Neural cell (in vitro differentiated cells): ENCODE results near the gene ZMYND11. TPM values are rescaled to one million over a fixed set of nuclear protein-coding genes. Genes with fewer than 3 reads are reported as not detected.

Experiments used
- H2AFZ ChIP-seq: fragments of 200-600, 300-800 bp; sonication (generic), shearing (Covaris generic); 2 replicates; pipeline ENCODE4 v1.6.0; 2014; ENCODE audit warnings: low read depth, mild to moderate bottlenecking, antibody characterized with exemption, low read length, moderate library complexity
- H3F3A ChIP-seq: fragments of 200-600 bp; shearing (Covaris generic); 2 replicates; pipeline ENCODE4 v1.6.1; 2016; ENCODE audit warnings: mild to moderate bottlenecking, moderate library complexity, mixed read lengths, antibody characterized with exemption, low read length; ENCODE audit not compliant: insufficient read depth, poor library complexity, severe bottlenecking
- H3K27ac ChIP-seq: fragments of 200-600, 300-800 bp; sonication (generic), shearing (Covaris generic); 2 replicates; pipeline ENCODE4 v1.5.1; 2014; ENCODE audit warnings: mild to moderate bottlenecking, low read length, moderate library complexity
- H3K27me3 ChIP-seq: fragments of 300-800, 200-600 bp; sonication (generic), shearing (Covaris generic); 2 replicates; pipeline ENCODE4 v1.6.0; 2014; ENCODE audit warnings: mild to moderate bottlenecking, low read depth, low read length, moderate library complexity; ENCODE audit not compliant: insufficient read depth
- H3K36me3 ChIP-seq: fragments of 300-800, 200-600 bp; sonication (generic), shearing (Covaris generic); 2 replicates; pipeline ENCODE4 v1.5.1; 2014; ENCODE audit warnings: mild to moderate bottlenecking, antibody characterized with exemption, low read length, moderate library complexity; ENCODE audit not compliant: insufficient read depth
- H3K4me2 ChIP-seq: fragments of 300-800, 200-600 bp; sonication (generic), shearing (Covaris generic); 2 replicates; pipeline ENCODE4 v1.6.0; 2014; ENCODE audit warnings: mild to moderate bottlenecking, low read length
- H3K4me3 ChIP-seq: fragments of 300-800, 200-600 bp; sonication (generic), shearing (Covaris generic); 2 replicates; pipeline ENCODE4 v1.5.1; 2014; ENCODE audit warnings: mild to moderate bottlenecking, low read length, moderate library complexity
- H3K79me2 ChIP-seq: fragments of 200-600 bp; shearing (Covaris generic); replicated peaks from 2 replicates; pipeline ENCODE4 v1.6.0; 2014; ENCODE audit warnings: mild to moderate bottlenecking, low read length, moderate library complexity; ENCODE audit not compliant: insufficient read depth
- H3K9ac ChIP-seq: fragments of 300-800, 200-600 bp; sonication (generic), shearing (Covaris generic); 2 replicates; pipeline ENCODE4 v1.6.1; 2016; ENCODE audit warnings: mild to moderate bottlenecking, low read length, mixed read lengths
- H3K9me2 ChIP-seq: fragments of 200-600 bp; shearing (Covaris generic); 2 replicates; pipeline ENCODE4 v1.6.1; 2016; ENCODE audit warnings: mild to moderate bottlenecking, low read length, mixed read lengths; ENCODE audit not compliant: insufficient read depth
- H3K9me3 ChIP-seq: fragments of 200-600, 300-800 bp; sonication (generic), shearing (Covaris generic); 2 replicates; pipeline ENCODE4 v1.6.1; 2016; ENCODE audit warnings: mild to moderate bottlenecking, mixed run types, low read length, moderate library complexity, mixed read lengths
- H4K20me1 ChIP-seq: fragments of 200-600 bp; shearing (Covaris generic); 2 replicates; pipeline ENCODE4 v1.6.1; 2016; ENCODE audit warnings: mild to moderate bottlenecking, mixed run types; ENCODE audit not compliant: insufficient read depth
- CTCF ChIP-seq: fragments of 450-650 bp; IDR thresholded peaks from 2 replicates; pipeline ENCODE4 v1.5.1; 2014; ENCODE audit warnings: antibody characterized with exemption, mild to moderate bottlenecking, moderate library complexity; ENCODE audit not compliant: poor library complexity, severe bottlenecking
- EP300 ChIP-seq: fragments of 450-650 bp; conservative IDR thresholded peaks from 2 replicates; pipeline ENCODE4 v1.6.1; 2014; ENCODE audit warnings: antibody characterized with exemption, mild to moderate bottlenecking, moderate library complexity; ENCODE audit not compliant: poor library complexity, severe bottlenecking
- EZH2 ChIP-seq: fragments of 200-600, 300-800 bp; shearing (Covaris generic), sonication (generic); IDR thresholded peaks from 2 replicates; pipeline ENCODE4 v1.6.1; 2014; ENCODE audit warnings: antibody characterized with exemption, low read length, borderline replicate concordance, mild to moderate bottlenecking; ENCODE audit not compliant: insufficient read depth, poor library complexity, severe bottlenecking
- MXI1 ChIP-seq: fragments of 450-650 bp; conservative IDR thresholded peaks from 2 replicates; pipeline ENCODE4 v1.6.1; 2014; ENCODE audit warnings: antibody characterized with exemption, mild to moderate bottlenecking; ENCODE audit not compliant: poor library complexity, severe bottlenecking
- POLR2AphosphoS5 ChIP-seq: IDR thresholded peaks from 2 replicates; pipeline ENCODE4 v1.6.1; 2012
- RAD21 ChIP-seq: fragments of 450-650 bp; conservative IDR thresholded peaks from 2 replicates; pipeline ENCODE4 v1.6.1; 2014; ENCODE audit warnings: antibody characterized with exemption, mild to moderate bottlenecking, moderate library complexity
- SMC3 ChIP-seq: fragments of 450-650 bp; conservative IDR thresholded peaks from 2 replicates; pipeline ENCODE4 v1.6.1; 2014; ENCODE audit warnings: antibody characterized with exemption, mild to moderate bottlenecking, moderate library complexity; ENCODE audit not compliant: poor library complexity
- TAF1 ChIP-seq: IDR thresholded peaks from 2 replicates; pipeline ENCODE4 v1.6.1; 2012; ENCODE audit warnings: low read depth
- polyA plus RNA-seq: library from polyadenylated mRNA; depleted of rRNA; stranded (reverse); fragments of >200 nt; gene quantifications from 2 replicates; pipeline ENCODE4 v1.2.3, GENCODE V29; 2014
- TF ChIP-seq, protein P1 (sequence below): IDR thresholded peaks from 2 replicates; pipeline ENCODE4 v1.6.1; 2012; ENCODE audit warnings: borderline replicate concordance

ZMYND11 gene
- polyA plus RNA-seq, 1 donor from 2014 or later: 122 TPM

GRCh38 chr10:178208-178607 is 43.0 kb downstream of the ZMYND11 start:
- no peaks in the 10 kb centered on the region for H3K9me2 ChIP-seq
- H3K27ac ChIP-seq: no peak overlapping the region
- no peaks in the 10 kb centered on the region for H4K20me1 ChIP-seq
- H3K4me3 ChIP-seq: no peak overlapping the region
- peaks cover 13% of the 10 kb centered on the region for H3K79me2 ChIP-seq
- H3K9me3 ChIP-seq: no peaks in the 10 kb centered on the region
- no peak overlapping the region for H3K4me2 ChIP-seq
- no peak overlapping the region for H3K9ac ChIP-seq
- no peak overlapping the region for H2AFZ ChIP-seq
- no peaks in the 10 kb centered on the region for H3K27me3 ChIP-seq
- H3K36me3 ChIP-seq: peaks cover 10% of the 10 kb centered on the region
- no peaks in the 10 kb centered on the region for H3F3A ChIP-seq
- TF ChIP-seq, protein P1, sequence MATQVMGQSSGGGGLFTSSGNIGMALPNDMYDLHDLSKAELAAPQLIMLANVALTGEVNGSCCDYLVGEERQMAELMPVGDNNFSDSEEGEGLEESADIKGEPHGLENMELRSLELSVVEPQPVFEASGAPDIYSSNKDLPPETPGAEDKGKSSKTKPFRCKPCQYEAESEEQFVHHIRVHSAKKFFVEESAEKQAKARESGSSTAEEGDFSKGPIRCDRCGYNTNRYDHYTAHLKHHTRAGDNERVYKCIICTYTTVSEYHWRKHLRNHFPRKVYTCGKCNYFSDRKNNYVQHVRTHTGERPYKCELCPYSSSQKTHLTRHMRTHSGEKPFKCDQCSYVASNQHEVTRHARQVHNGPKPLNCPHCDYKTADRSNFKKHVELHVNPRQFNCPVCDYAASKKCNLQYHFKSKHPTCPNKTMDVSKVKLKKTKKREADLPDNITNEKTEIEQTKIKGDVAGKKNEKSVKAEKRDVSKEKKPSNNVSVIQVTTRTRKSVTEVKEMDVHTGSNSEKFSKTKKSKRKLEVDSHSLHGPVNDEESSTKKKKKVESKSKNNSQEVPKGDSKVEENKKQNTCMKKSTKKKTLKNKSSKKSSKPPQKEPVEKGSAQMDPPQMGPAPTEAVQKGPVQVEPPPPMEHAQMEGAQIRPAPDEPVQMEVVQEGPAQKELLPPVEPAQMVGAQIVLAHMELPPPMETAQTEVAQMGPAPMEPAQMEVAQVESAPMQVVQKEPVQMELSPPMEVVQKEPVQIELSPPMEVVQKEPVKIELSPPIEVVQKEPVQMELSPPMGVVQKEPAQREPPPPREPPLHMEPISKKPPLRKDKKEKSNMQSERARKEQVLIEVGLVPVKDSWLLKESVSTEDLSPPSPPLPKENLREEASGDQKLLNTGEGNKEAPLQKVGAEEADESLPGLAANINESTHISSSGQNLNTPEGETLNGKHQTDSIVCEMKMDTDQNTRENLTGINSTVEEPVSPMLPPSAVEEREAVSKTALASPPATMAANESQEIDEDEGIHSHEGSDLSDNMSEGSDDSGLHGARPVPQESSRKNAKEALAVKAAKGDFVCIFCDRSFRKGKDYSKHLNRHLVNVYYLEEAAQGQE: no peak
- TF ChIP-seq MXI1: no peak
- peak; percentile 65 for TF ChIP-seq CTCF
- TF ChIP-seq EP300: no peak
- TF ChIP-seq RAD21: peak; percentile 64
- TF ChIP-seq TAF1: no peak
- TF ChIP-seq EZH2: no peak
- TF ChIP-seq POLR2AphosphoS5: no peak
- peak; percentile 55 for TF ChIP-seq SMC3

- H4K20me1 ChIP-seq: no peaks in the 10 kb centered on the region
- H3F3A ChIP-seq: no peaks in the 10 kb centered on the region
- no peak overlapping the region for H2AFZ ChIP-seq
- H3K79me2 ChIP-seq: peaks cover 13% of the 10 kb centered on the region
- no peak overlapping the region for H3K9ac ChIP-seq
- no peak overlapping the region for H3K4me2 ChIP-seq
- peaks cover 10% of the 10 kb centered on the region for H3K36me3 ChIP-seq
- H3K27ac ChIP-seq: no peak overlapping the region
- no peaks in the 10 kb centered on the region for H3K9me3 ChIP-seq
- no peaks in the 10 kb centered on the region for H3K27me3 ChIP-seq
- H3K9me2 ChIP-seq: no peaks in the 10 kb centered on the region
- no peak overlapping the region for H3K4me3 ChIP-seq
- no peak for TF ChIP-seq POLR2AphosphoS5
- TF ChIP-seq EP300: no peak
- TF ChIP-seq, protein P1: no peak
- no peak for TF ChIP-seq TAF1
- TF ChIP-seq MXI1: no peak
- no peak for TF ChIP-seq EZH2
- no peak for TF ChIP-seq CTCF
- no peak for TF ChIP-seq RAD21
- no peak for TF ChIP-seq SMC3
Observed at GRCh38 chr10:178723-179122, 43.5 kb downstream of the ZMYND11 start.
